ENCODE data around the gene HNF1B. TPM values are rescaled to one million over a fixed set of nuclear protein-coding genes. Genes with fewer than 3 reads are reported as not detected.
A peak's percentile ranks its signal among the peaks of the same experiment; 100 is the strongest.

The HNF1B gene
- total RNA-seq, 1 donor from 2014 or later: 0.13 TPM

- Mint-ChIP-seq H3K4me1 (ENCODE audit: unreplicated experiment) (peaks cover 4% of the 10 kb centered on the region), H3K27me3 (ENCODE audit: unreplicated experiment) (peaks cover 12% of the 10 kb centered on the region), H3K36me3 (ENCODE audit: low read depth, unreplicated experiment) (no peaks in the 10 kb centered on the region), H3K4me3 (ENCODE audit: unreplicated experiment) (no peak overlapping the region), H3K27ac (ENCODE audit: unreplicated experiment) (no peak overlapping the region), H3K9me3 (ENCODE audit: unreplicated experiment) (no peaks in the 10 kb centered on the region)
- DNase-seq (ENCODE audit: low spot score): no peak
- no peak for TF ChIP-seq CTCF (IDR thresholded peaks at IDR 0.05; ENCODE audit: unreplicated experiment)
Observed at GRCh38 chr17:37746617-37747016, 1.8 kb upstream of the HNF1B start.

GRCh38 chr17:37745801-37746426 lies 1.1 kb upstream of the HNF1B start:
- no peak overlapping the region for H3K4me3 Mint-ChIP-seq (ENCODE audit: unreplicated experiment)

GRCh38 chr17:37744633-37744927 lies 279 bp downstream of the HNF1B start:
- Mint-ChIP-seq H3K27me3 (ENCODE audit: unreplicated experiment) (peaks cover 12% of the 10 kb centered on the region), H3K27ac (ENCODE audit: unreplicated experiment) (no peak overlapping the region), H3K36me3 (ENCODE audit: low read depth, unreplicated experiment) (no peaks in the 10 kb centered on the region), H3K4me3 (ENCODE audit: unreplicated experiment) (no peak overlapping the region), H3K4me1 (ENCODE audit: unreplicated experiment) (peaks cover 5% of the 10 kb centered on the region), H3K9me3 (ENCODE audit: unreplicated experiment) (no peaks in the 10 kb centered on the region)
- TF ChIP-seq CTCF (IDR thresholded peaks at IDR 0.05; ENCODE audit: unreplicated experiment): no peak
- DNase-seq (ENCODE audit: low spot score): no peak

More at GRCh38 chr17:37745801-37746426, 1.1 kb upstream of the HNF1B start:
- Mint-ChIP-seq H3K27me3 (ENCODE audit: unreplicated experiment) (peaks cover 12% of the 10 kb centered on the region), H3K36me3 (ENCODE audit: low read depth, unreplicated experiment) (no peaks in the 10 kb centered on the region), H3K4me1 (ENCODE audit: unreplicated experiment) (peaks cover 5% of the 10 kb centered on the region), H3K27ac (ENCODE audit: unreplicated experiment) (no peak overlapping the region), H3K9me3 (ENCODE audit: unreplicated experiment) (no peaks in the 10 kb centered on the region)
- DNase-seq (ENCODE audit: low spot score): no peak
- TF ChIP-seq CTCF (IDR thresholded peaks at IDR 0.05; ENCODE audit: unreplicated experiment): no peak

- H3K27ac Mint-ChIP-seq (ENCODE audit: unreplicated experiment): no peak overlapping the region
- peaks cover 5% of the 10 kb centered on the region for H3K4me1 Mint-ChIP-seq (ENCODE audit: unreplicated experiment)
- H3K9me3 Mint-ChIP-seq (ENCODE audit: unreplicated experiment): no peaks in the 10 kb centered on the region
- H3K36me3 Mint-ChIP-seq (ENCODE audit: low read depth, unreplicated experiment): no peaks in the 10 kb centered on the region
- peaks cover 15% of the 10 kb centered on the region for H3K27me3 Mint-ChIP-seq (ENCODE audit: unreplicated experiment)
- TF ChIP-seq CTCF (IDR thresholded peaks at IDR 0.05; ENCODE audit: unreplicated experiment): no peak
- peak; percentile 22 for DNase-seq (ENCODE audit: low spot score)
- H3K4me3 Mint-ChIP-seq (ENCODE audit: unreplicated experiment): no peak overlapping the region
Observed at GRCh38 chr17:37743875-37744632, 805 bp downstream of the HNF1B start.

- H3K36me3 Mint-ChIP-seq (ENCODE audit: low read depth, unreplicated experiment): no peaks in the 10 kb centered on the region
- H3K4me3 Mint-ChIP-seq (ENCODE audit: unreplicated experiment): no peak overlapping the region
Observed at GRCh38 chr17:37743612-37743874, 1.3 kb downstream of the HNF1B start.

More at GRCh38 chr17:37743612-37743874, 1.3 kb downstream of the HNF1B start:
- H3K27me3 Mint-ChIP-seq (ENCODE audit: unreplicated experiment): peaks cover 16% of the 10 kb centered on the region
- no peak for TF ChIP-seq CTCF (IDR thresholded peaks at IDR 0.05; ENCODE audit: unreplicated experiment)
- no peak overlapping the region for H3K27ac Mint-ChIP-seq (ENCODE audit: unreplicated experiment)
- DNase-seq (ENCODE audit: low spot score): peak; percentile 30
- H3K9me3 Mint-ChIP-seq (ENCODE audit: unreplicated experiment): no peaks in the 10 kb centered on the region
- peaks cover 5% of the 10 kb centered on the region for H3K4me1 Mint-ChIP-seq (ENCODE audit: unreplicated experiment)

Data from endothelial cell (in vitro differentiated cells).